Measurements from ENCODE around the gene TMEM125.

GRCh38 chr1:43298055-43298454 is 28.3 kb downstream of the TMEM125 start:
- TF ChIP-seq, protein P1, sequence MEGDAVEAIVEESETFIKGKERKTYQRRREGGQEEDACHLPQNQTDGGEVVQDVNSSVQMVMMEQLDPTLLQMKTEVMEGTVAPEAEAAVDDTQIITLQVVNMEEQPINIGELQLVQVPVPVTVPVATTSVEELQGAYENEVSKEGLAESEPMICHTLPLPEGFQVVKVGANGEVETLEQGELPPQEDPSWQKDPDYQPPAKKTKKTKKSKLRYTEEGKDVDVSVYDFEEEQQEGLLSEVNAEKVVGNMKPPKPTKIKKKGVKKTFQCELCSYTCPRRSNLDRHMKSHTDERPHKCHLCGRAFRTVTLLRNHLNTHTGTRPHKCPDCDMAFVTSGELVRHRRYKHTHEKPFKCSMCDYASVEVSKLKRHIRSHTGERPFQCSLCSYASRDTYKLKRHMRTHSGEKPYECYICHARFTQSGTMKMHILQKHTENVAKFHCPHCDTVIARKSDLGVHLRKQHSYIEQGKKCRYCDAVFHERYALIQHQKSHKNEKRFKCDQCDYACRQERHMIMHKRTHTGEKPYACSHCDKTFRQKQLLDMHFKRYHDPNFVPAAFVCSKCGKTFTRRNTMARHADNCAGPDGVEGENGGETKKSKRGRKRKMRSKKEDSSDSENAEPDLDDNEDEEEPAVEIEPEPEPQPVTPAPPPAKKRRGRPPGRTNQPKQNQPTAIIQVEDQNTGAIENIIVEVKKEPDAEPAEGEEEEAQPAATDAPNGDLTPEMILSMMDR (IDR thresholded peaks at IDR 0.05), result no peak
- TF ChIP-seq EP300 (IDR thresholded peaks at IDR 0.05) (no peak), POLR2A (IDR thresholded peaks at IDR 0.05) (no peak)

Measured in tibial nerve (tissue), 4 donors.